SK-N-SH (cell line): Measurements from ENCODE around the gene ETF1. TPM values are rescaled to one million over a fixed set of nuclear protein-coding genes. Genes with fewer than 3 reads are reported as not detected.

Experiments
- CTCF ChIA-PET: fragments of 300-600, 350-600 bp; formaldehyde crosslinking; extraction: SDS; loops from one replicate; lab custom pipeline; 2021; lab: Yijun Ruan, JAX
- POLR2A ChIA-PET: fragments of 350-600 bp; sonication (Branson Sonifier 250); formaldehyde crosslinking; extraction: SDS; loops from one replicate; lab custom pipeline; 2020; ENCODE audit warnings: antibody characterized with exemption, inconsistent platforms; lab: Yijun Ruan, JAX
- DNase-seq: peaks from one replicate; pipeline ENCODE4 v3.0.0; 2012
- H2AFZ ChIP-seq: fragments of 200-600 bp; sonication (generic); 2 replicates; pipeline ENCODE4 v1.8.1; 2016; ENCODE audit warnings: antibody characterized with exemption, mild to moderate bottlenecking, low read depth
- H3F3A ChIP-seq: fragments of 200-600 bp; sonication (generic); replicated peaks from 2 replicates; pipeline ENCODE3; 2016; ENCODE audit warnings: antibody characterized with exemption, mild to moderate bottlenecking; ENCODE audit not compliant: insufficient read depth
- H3K27ac ChIP-seq, 2 experiments: fragments of 200-500 bp in 1 of 2; fragments of 200-600 bp in 1 of 2; sonication (Bioruptor generic) in 1 of 2; sonication (generic), shearing (Covaris generic) in 1 of 2; 2 replicates each; pipeline versions ENCODE4 v1.5.1 to v1.6.1; 2014 to 2016; ENCODE audit warnings: low read depth in 2 of 2, inconsistent platforms in 1 of 2, low read length in 1 of 2, mild to moderate bottlenecking in 1 of 2, mixed read lengths in 1 of 2
- H3K27me3 ChIP-seq: fragments of 200-600 bp; sonication (generic), shearing (Covaris generic); 2 replicates; pipeline ENCODE4 v1.6.1; 2016; ENCODE audit warnings: mixed run types; ENCODE audit not compliant: insufficient read depth
- H3K36me3 ChIP-seq, 2 experiments: fragments of 200-500 bp in 1 of 2; fragments of 200-600 bp in 1 of 2; sonication (Bioruptor generic) in 1 of 2; sonication (generic) in 1 of 2; replicated peaks in 1 of 2; 2 replicates each; pipeline versions ENCODE3 to v1.5.1; 2014 to 2016; ENCODE audit warnings: low read length in 1 of 2, mild to moderate bottlenecking in 1 of 2; ENCODE audit not compliant: insufficient read depth in 2 of 2, control insufficient read depth in 1 of 2
- H3K4me1 ChIP-seq, 2 experiments: fragments of 200-500 bp in 1 of 2; fragments of 200-600 bp in 1 of 2; sonication (Bioruptor generic) in 1 of 2; sonication (generic), shearing (Covaris generic) in 1 of 2; 2 replicates each; pipeline versions ENCODE4 v1.5.1 to v1.6.1; 2014 to 2016; ENCODE audit warnings: low read depth in 1 of 2, low read length in 1 of 2, mixed run types in 1 of 2; ENCODE audit not compliant: insufficient read depth in 2 of 2, control insufficient read depth in 1 of 2
- H3K4me2 ChIP-seq: fragments of 200-600 bp; sonication (generic), shearing (Covaris generic); 2 replicates; pipeline ENCODE4 v1.6.1; 2017; ENCODE audit warnings: mixed run types
- H3K4me3 ChIP-seq, 2 experiments: fragments of 200-500 bp in 1 of 2; fragments of 200-600 bp in 1 of 2; sonication (Bioruptor generic) in 1 of 2; sonication (generic), shearing (Covaris generic) in 1 of 2; 2 replicates each; pipeline versions ENCODE4 v1.5.1 to v1.8.1; 2014 to 2016; ENCODE audit warnings: low read depth in 2 of 2, inconsistent platforms in 1 of 2, low read length in 1 of 2, mild to moderate bottlenecking in 1 of 2, mixed read lengths in 1 of 2, moderate library complexity in 1 of 2
- H3K79me2 ChIP-seq: fragments of 200-600 bp; sonication (generic); 2 replicates; pipeline ENCODE4 v1.8.1; 2017; ENCODE audit warnings: mild to moderate bottlenecking; ENCODE audit not compliant: insufficient read depth
- H3K9ac ChIP-seq: fragments of 200-600 bp; sonication (generic); 2 replicates; pipeline ENCODE4 v1.6.1; 2017; ENCODE audit warnings: mixed run types
- H3K9me2 ChIP-seq: fragments of 200-600 bp; sonication (generic); 2 replicates; pipeline ENCODE4 v1.6.1; 2017; ENCODE audit warnings: mixed run types
- H3K9me3 ChIP-seq: fragments of 200-600 bp; sonication (generic); 2 replicates; pipeline ENCODE4 v1.6.1; 2017; ENCODE audit warnings: mixed run types, mild to moderate bottlenecking, moderate library complexity
- H4K20me1 ChIP-seq: fragments of 200-600 bp; sonication (generic); 2 replicates; pipeline ENCODE4 v1.6.1; 2017; ENCODE audit warnings: mild to moderate bottlenecking, mixed run types; ENCODE audit not compliant: insufficient read depth
- ELF1 ChIP-seq: IDR thresholded peaks from 2 replicates; pipeline ENCODE4 v1.4.0; 2012
- EP300 ChIP-seq, 2 experiments: IDR thresholded peaks; 2 replicates each; pipeline versions ENCODE4 v1.4.0 to v1.6.1; 2012; ENCODE audit warnings: borderline replicate concordance in 1 of 2, low read depth in 1 of 2, low read length in 1 of 2
- EZH2phosphoT487 ChIP-seq: fragments of 200-600 bp; sonication (generic); IDR thresholded peaks from 2 replicates; pipeline ENCODE4 v1.6.1; 2017; ENCODE audit warnings: low read depth, mixed run types, mild to moderate bottlenecking, antibody characterized with exemption, moderate library complexity, borderline replicate concordance
- FOXM1 ChIP-seq: IDR thresholded peaks from 2 replicates; pipeline ENCODE4 v1.4.0; 2012; ENCODE audit warnings: low read depth, mild to moderate bottlenecking
- GABPA ChIP-seq: IDR thresholded peaks from 2 replicates; pipeline ENCODE4 v1.4.0; 2012; ENCODE audit warnings: low read depth, mild to moderate bottlenecking
- JUND ChIP-seq: IDR thresholded peaks from 2 replicates; pipeline ENCODE4 v1.4.0; 2012
- NFIC ChIP-seq: IDR thresholded peaks from 2 replicates; pipeline ENCODE4 v1.4.0; 2012; ENCODE audit warnings: borderline replicate concordance
- NRF1 ChIP-seq: IDR thresholded peaks from 2 replicates; pipeline ENCODE4 v1.6.1; 2012; ENCODE audit warnings: low read depth, mild to moderate bottlenecking, low read length
- POLR2AphosphoS5 ChIP-seq: IDR thresholded peaks from 2 replicates; pipeline ENCODE4 v1.6.1; 2012; ENCODE audit warnings: low read depth, low read length
- RAD21 ChIP-seq: IDR thresholded peaks from 2 replicates; pipeline ENCODE4 v1.6.1; 2012; ENCODE audit warnings: mild to moderate bottlenecking, low read length
- REST ChIP-seq: IDR thresholded peaks from 2 replicates; pipeline ENCODE4 v1.6.1; 2012; ENCODE audit warnings: mild to moderate bottlenecking, low read depth, low read length, moderate library complexity
- RXRA ChIP-seq: IDR thresholded peaks from 2 replicates; pipeline ENCODE4 v1.4.0; 2012; ENCODE audit warnings: low read depth, mild to moderate bottlenecking, borderline replicate concordance
- SIN3A ChIP-seq: IDR thresholded peaks from 2 replicates; pipeline ENCODE4 v1.6.1; 2012; ENCODE audit warnings: low read depth, mild to moderate bottlenecking, low read length, moderate library complexity, borderline replicate concordance
- SMC3 ChIP-seq: IDR thresholded peaks from 2 replicates; pipeline ENCODE4 v1.6.1; 2012; ENCODE audit warnings: low read depth, low read length, improper control_type of control experiment
- TAF1 ChIP-seq: IDR thresholded peaks from 2 replicates; pipeline ENCODE4 v1.6.1; 2012; ENCODE audit warnings: low read depth, mild to moderate bottlenecking, low read length, moderate library complexity, borderline replicate concordance
- TCF12 ChIP-seq: IDR thresholded peaks from 2 replicates; pipeline ENCODE4 v1.4.0; 2012
- USF1 ChIP-seq: IDR thresholded peaks from 2 replicates; pipeline ENCODE4 v1.4.0; 2012; ENCODE audit warnings: low read depth, borderline replicate concordance
- USF2 ChIP-seq: fragments of 150-350 bp; IDR thresholded peaks from 2 replicates; pipeline ENCODE4 v1.6.1; 2017; ENCODE audit warnings: antibody characterized with exemption, low read length, low read depth, borderline replicate concordance
- YY1 ChIP-seq: IDR thresholded peaks from 2 replicates; pipeline ENCODE4 v1.4.0; 2012; ENCODE audit warnings: low read depth, mild to moderate bottlenecking
- WGBS: methylation state at CpG from one replicate; pipeline ENCODE4 v1.1.6; 2017; ENCODE audit warnings: low lambda C conversion rate; 5-methylcytosine and 5-hydroxymethylcytosine counted together
- polyA plus RNA-seq, 3 experiments: library from polyadenylated mRNA; depleted of rRNA; stranded (reverse); fragments of >200 nt; gene quantifications; 2 replicates each; pipeline ENCODE4 v1.2.3, GENCODE V29; 2012
- TF ChIP-seq, protein P1 (sequence below): IDR thresholded peaks from 2 replicates; pipeline ENCODE4 v1.4.0; 2012; ENCODE audit warnings: low read depth
- TF ChIP-seq, protein P2 (sequence below): IDR thresholded peaks from 2 replicates; pipeline ENCODE4 v1.4.0; 2012; ENCODE audit warnings: low read depth, borderline replicate concordance
- TF ChIP-seq, protein P3 (sequence below): fragments of 200-600 bp; sonication (generic); IDR thresholded peaks from 2 replicates; pipeline ENCODE4 v1.6.1; 2017; ENCODE audit warnings: antibody characterized with exemption, mild to moderate bottlenecking, moderate library complexity

Gene ETF1
- polyA plus RNA-seq (2012; rRNA removed): 36.7 and 48.7 TPM in 2 replicates
- 55.9 and 60.2 TPM in 2 replicates for polyA plus RNA-seq (2012; cell fraction: cytosol; rRNA removed)
- polyA plus RNA-seq (2012; cell fraction: nucleus; rRNA removed): 20.1 and 39.9 TPM in 2 replicates

DNA sequence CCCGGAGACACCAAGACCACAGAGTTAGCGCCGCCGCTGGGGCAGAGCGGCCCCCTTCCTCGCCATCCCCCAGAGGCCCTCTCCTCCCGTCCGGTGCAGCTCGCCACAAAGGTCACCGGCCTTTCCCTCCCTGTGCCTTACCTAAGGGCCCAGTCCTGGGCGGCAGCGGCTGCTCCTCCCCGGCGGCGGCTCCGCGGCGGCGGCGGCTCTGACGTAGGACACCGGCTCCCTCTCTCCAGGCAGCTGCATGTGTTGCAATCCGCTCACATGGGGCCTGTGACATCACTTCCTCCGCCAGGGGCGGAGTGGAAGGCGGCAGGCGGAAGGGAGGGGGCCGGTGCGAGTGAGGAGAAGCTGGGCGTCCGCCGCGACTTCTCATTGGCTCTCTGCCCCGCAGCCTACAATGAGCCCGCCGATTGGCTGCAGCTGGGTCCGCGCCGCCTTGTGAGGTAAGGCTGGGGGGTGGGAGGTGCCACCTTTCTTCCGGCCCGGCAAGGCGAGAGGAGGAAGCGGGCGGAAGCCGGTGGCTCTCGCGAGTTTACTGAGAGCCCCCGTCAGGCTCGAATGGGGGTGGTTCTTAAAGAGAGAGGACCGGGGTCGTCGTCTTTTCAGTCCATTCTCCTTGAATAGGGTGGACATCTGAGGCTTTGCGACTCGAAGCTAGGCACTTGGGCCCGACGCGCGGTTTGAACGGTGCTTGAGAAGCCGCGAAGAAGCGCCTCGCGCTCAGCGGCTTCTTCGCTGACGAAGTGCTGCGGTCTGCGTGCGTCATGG is at the start of gene ETF1:
ETF1 (minus strand) TSS at position 281 of the 774 bp plus-strand sequence. CDS start 318 bp downstream, outside the sequence.
- Histone ChIP-seq H3K4me2 (peak within 1 kb of the TSS; percentile 98), H3K27ac (peak within 1 kb of the TSS; percentile 96 to 97), H3F3A (peaks cover 2% of the 10 kb centered on the region), H3K4me3 (peak within 1 kb of the TSS; percentile 88 to 91), H3K79me2 (peaks cover 96% of the 10 kb centered on the region), H4K20me1 (peaks cover 40% of the 10 kb centered on the region), H3K27me3 (no peaks in the 10 kb centered on the region), H3K4me1 (peaks cover 18 to 25% of the 10 kb centered on the region in 2 experiments), H3K9me3 (no peaks in the 10 kb centered on the region), H2AFZ (peak within 1 kb of the TSS; percentile 73; the same call in 1 of the 2 replicates), H3K36me3 (peaks cover 12 to 30% of the 10 kb centered on the region in 2 experiments), H3K9ac (peak within 1 kb of the TSS; percentile 99), H3K9me2 (no peaks in the 10 kb centered on the region)
- peak; percentile 97 for DNase-seq
- WGBS: under 1% methylated on average over 31 of the region's 70 CpGs
- CTCF ChIA-PET: interaction anchor here (1.0 to 3.0 kb wide), 10 partner anchors 8 to 190 kb away, joined by 3 to 15 read pairs (median 6); partner anchors contain the start of genes EGR1, HSPA9 and KDM3B
- POLR2A ChIA-PET: interaction anchor here (0.8 to 1.9 kb wide), 14 partner anchors 9 to 751 kb away, joined by 3 to 20 read pairs (median 4); partner anchors contain the start of genes EGR1, FAM53C, HSPA9 and MATR3
- TF ChIP-seq ELF1 (peak; percentile 97), RXRA (no peak), POLR2AphosphoS5 (peak; percentile 25; the same call in 1 of the 2 replicates), FOXM1 (no peak), NRF1 (no peak), TCF12 (peak; percentile 33; the same call in 1 of the 2 replicates), USF1 (peak; percentile 90), SIN3A (peak; percentile 63; the same call in 1 of the 2 replicates), RAD21 (no peak), USF2 (peak; percentile 38; the same call in 1 of the 2 replicates), EZH2phosphoT487 (no peak), JUND (no peak), YY1 (peak; percentile 70; the same call in 1 of the 2 replicates), SMC3 (no peak), NFIC (no peak), EP300 (IDR thresholded peaks at IDR 0.05; ENCODE audit: borderline replicate concordance in 1 of 2, low read depth in 1 of 2, low read length in 1 of 2) (peak in 1 of 2 experiments; percentile 28; a peak in 1 of 4 replicates), REST (no peak), GABPA (peak; percentile 91), TAF1 (peak; percentile 50; the same call in 1 of the 2 replicates)
- TF ChIP-seq, protein P1, sequence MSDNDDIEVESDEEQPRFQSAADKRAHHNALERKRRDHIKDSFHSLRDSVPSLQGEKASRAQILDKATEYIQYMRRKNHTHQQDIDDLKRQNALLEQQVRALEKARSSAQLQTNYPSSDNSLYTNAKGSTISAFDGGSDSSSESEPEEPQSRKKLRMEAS: peak; percentile 98
- TF ChIP-seq, protein P2, sequence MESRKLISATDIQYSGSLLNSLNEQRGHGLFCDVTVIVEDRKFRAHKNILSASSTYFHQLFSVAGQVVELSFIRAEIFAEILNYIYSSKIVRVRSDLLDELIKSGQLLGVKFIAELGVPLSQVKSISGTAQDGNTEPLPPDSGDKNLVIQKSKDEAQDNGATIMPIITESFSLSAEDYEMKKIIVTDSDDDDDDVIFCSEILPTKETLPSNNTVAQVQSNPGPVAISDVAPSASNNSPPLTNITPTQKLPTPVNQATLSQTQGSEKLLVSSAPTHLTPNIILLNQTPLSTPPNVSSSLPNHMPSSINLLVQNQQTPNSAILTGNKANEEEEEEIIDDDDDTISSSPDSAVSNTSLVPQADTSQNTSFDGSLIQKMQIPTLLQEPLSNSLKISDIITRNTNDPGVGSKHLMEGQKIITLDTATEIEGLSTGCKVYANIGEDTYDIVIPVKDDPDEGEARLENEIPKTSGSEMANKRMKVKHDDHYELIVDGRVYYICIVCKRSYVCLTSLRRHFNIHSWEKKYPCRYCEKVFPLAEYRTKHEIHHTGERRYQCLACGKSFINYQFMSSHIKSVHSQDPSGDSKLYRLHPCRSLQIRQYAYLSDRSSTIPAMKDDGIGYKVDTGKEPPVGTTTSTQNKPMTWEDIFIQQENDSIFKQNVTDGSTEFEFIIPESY: peak; percentile 99
- TF ChIP-seq, protein P3, sequence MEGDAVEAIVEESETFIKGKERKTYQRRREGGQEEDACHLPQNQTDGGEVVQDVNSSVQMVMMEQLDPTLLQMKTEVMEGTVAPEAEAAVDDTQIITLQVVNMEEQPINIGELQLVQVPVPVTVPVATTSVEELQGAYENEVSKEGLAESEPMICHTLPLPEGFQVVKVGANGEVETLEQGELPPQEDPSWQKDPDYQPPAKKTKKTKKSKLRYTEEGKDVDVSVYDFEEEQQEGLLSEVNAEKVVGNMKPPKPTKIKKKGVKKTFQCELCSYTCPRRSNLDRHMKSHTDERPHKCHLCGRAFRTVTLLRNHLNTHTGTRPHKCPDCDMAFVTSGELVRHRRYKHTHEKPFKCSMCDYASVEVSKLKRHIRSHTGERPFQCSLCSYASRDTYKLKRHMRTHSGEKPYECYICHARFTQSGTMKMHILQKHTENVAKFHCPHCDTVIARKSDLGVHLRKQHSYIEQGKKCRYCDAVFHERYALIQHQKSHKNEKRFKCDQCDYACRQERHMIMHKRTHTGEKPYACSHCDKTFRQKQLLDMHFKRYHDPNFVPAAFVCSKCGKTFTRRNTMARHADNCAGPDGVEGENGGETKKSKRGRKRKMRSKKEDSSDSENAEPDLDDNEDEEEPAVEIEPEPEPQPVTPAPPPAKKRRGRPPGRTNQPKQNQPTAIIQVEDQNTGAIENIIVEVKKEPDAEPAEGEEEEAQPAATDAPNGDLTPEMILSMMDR: no peak
